ENCODE measurements around the gene EXOSC6.
"Not testable (repeated sequence)": the region's sequence is repeated elsewhere in the genome, so short reads cannot be mapped to it uniquely, and the experiment has no call there.

EXOSC6 gene

DNA sequence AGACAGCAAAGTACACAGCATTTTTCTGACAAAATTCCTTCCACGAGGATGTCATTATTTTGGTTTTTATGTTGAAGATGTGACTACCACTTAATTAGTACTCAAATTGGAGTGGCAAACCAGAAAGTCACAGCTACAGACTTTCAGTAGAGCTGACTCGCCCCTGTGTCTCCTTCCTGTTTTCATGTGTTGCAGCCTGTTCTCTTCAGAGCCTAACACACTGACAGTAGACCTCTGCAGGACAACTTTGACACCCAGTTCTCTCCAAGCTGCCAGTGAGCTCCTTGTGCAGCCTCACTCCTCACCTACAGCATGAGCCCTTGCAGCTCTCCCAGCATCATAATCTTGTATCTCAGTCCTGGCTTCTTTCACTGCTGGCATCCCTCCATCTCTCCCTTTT, 29.2 kb downstream of the EXOSC6 start:
- not testable (repeated sequence) for H3K4me3 ChIP-seq (ENCODE audit: control insufficient read depth, low read depth, low read length); DNase-seq (ENCODE audit: low read depth)

DNA sequence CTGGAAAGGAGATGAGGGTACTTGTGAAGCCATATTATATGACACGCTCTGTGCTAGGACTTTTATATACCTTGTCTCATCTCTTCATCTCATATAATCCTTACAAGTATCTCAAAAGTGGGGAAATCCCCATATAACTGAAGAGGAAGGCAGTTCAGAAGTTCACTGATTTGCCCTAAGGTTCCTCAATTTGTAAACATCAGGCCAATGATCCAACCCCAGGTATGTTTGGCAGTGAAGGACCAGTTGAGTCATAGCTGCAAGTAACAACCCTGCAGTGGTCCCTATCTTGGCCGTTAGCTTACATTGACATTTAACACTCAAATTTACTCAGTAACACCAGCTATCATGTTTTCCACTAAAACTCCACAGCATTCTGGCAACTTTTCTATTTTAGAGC, 33.2 kb downstream of the EXOSC6 start:
- H3K4me3 ChIP-seq (ENCODE audit: control insufficient read depth, low read depth, low read length); DNase-seq (ENCODE audit: low read depth): not testable (repeated sequence)

DNA sequence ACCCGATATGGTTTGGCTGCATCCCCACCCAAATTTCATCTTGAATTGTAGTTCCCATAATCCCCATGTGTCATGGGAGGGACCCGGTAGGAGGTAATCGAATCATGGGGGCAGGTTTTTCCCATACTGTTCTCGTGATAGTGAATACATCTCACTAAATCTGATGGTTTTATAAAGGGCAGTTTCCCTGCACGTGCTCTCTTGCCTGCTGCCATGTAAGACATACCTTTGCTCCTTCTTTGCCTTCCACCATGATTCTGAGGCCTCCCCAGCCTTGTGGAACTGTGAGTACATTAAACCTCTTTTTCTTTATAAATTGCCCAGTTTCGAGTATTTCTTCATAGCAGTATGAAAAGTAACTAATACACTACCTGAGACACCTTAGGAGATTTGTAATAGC, 45.4 kb downstream of the EXOSC6 start:
- not testable (repeated sequence) for H3K4me3 ChIP-seq (ENCODE audit: control insufficient read depth, low read depth, low read length); DNase-seq (ENCODE audit: low read depth)

DNA sequence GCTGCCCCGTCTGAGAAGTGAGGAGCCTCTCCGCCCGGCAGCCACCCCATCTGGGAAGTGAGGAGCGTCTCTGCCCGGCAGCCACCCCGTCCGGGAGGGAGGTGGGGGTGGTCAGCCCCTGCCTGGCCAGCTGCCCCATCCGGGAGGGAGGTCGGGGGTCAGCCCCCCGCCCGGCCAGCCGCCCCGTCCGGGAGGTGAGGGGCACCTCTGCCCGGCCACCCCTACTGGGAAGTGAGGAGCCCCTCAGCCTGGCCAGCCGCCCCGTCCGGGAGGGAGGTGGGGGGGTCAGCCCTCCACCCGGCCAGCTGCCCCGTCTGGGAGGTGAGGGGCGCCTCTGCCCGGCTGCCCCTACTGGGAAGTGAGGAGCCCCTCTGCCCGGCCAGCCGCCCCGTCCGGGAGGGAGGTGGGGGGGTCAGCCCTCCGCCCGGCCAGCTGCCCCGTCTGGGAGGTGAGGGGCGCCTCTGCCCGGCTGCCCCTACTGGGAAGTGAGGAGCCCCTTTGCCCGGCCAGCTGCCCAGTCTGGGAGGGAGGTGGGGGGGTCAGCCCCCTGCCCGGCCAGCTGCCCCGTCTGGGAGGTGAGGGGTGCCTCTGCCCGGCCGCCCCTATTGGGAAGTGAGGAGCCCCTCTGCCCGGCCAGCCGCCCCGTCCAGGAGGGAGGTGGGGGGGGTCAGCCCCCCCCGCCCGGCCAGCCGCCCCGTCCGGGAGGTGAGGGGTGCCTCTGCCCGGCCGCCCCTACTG, 46.9 kb downstream of the EXOSC6 start:
- H3K4me3 ChIP-seq (ENCODE audit: control insufficient read depth, low read depth, low read length); DNase-seq (ENCODE audit: low read depth): not testable (repeated sequence)

DNA sequence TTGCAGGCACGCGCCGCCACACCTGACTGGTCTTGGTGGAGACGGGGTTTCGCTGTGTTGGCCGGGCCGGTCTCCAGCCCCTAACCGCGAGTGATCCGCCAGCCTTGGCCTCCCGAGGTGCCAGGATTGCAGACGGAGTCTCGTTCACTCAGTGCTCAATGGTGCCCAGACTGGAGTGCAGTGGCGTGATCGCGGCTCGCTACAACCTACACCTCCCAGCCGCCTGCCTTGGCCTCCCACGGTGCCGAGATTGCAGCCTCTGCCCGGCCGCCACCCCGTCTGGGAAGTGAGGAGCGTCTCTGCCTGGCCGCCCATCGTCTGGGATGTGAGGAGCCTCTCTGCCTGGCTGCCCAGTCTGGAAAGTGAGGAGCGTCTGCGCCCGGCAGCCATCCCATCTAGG, 47.7 kb downstream of the EXOSC6 start:
- DNase-seq (ENCODE audit: low read depth); H3K4me3 ChIP-seq (ENCODE audit: control insufficient read depth, low read depth, low read length): not testable (repeated sequence)

DNA sequence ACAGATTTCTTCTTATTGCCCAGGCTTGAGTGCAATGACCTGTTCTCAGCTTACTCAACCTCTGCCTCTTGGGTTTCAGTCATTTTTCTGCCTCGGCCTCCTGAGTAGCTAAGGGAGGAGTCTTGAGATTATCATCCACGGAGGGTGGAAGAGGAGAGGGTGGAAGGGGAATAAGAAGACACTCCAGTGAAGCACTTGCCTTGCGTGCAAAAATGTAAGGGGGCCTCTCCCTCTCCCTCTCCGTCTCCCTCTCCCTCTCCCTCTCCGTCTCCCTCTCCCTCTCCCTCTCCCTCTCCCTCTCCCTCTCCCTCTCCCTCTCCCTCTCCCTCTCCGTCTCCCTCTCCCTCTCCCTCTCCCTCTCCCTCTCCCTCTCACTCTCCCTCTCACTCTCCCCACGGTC, 48.2 kb downstream of the EXOSC6 start:
- not testable (repeated sequence) for DNase-seq (ENCODE audit: low read depth)

DNA sequence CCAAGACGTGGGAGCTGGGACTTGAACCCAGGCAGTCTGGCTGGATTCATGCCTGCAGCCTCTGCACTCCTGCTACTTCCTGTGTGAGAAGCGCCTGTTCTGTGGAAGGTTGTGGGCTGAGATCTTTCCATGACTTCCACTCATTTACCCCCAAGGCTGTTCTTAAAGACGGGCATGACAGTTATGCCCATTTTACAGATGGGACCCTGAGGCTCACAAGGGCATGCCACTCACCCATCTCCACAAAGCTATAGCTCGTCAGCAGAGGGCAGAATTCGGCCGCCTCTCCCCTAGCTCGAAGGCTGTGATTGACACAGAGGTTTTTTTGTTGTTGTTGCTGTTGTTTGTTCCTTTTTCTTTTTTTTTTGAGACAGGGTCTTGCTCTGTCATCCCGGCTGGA, 51.7 kb downstream of the EXOSC6 start:
- H3K4me3 ChIP-seq (ENCODE audit: control insufficient read depth, low read depth, low read length); DNase-seq (ENCODE audit: low read depth): not testable (repeated sequence)

More for the DNA sequence above, 48.2 kb downstream of the EXOSC6 start:
- H3K4me3 ChIP-seq (ENCODE audit: control insufficient read depth, low read depth, low read length), result not testable (repeated sequence)

DNA sequence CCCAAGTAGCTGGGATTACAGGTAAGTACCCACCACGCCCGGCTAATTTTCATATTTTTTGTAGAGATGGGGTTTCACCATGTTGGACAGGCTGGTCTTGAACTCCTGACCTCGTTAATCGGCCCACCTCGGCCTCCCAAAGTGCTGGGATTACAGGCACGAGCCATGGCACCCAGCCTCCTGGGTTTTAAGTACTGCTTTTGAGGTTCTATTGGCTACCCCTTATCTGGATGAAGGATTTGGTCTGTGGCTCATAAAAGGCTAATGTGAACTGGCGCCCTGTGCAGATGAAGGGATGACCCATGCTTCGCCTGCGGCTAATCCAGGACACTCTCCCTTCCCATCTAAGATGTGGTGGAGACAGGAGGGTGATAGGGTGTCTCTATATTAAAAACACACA, 52.6 kb downstream of the EXOSC6 start:
- DNase-seq (ENCODE audit: low read depth); H3K4me3 ChIP-seq (ENCODE audit: control insufficient read depth, low read depth, low read length): not testable (repeated sequence)

DNA sequence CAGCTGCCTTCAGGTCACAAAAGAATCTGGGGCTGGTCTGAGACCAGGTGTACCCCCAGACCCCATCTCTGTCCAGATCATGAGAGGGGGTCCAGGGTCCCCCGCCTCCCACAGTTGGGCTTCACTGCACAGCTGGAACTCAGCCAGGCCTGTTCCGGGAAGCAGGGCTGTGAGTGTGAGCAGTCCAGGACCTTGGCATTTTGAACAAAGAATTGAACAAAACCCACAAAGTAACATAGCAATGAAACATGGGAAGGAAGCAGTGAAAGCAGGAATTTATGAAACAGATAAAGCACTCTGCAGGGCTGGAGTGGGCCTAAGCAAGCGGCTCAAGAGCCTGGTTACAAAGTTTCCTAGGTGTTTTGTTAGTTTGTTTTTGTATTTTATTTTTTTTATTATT, 53.1 kb downstream of the EXOSC6 start:
- not testable (repeated sequence) for DNase-seq (ENCODE audit: low read depth); H3K4me3 ChIP-seq (ENCODE audit: control insufficient read depth, low read depth, low read length)

DNA sequence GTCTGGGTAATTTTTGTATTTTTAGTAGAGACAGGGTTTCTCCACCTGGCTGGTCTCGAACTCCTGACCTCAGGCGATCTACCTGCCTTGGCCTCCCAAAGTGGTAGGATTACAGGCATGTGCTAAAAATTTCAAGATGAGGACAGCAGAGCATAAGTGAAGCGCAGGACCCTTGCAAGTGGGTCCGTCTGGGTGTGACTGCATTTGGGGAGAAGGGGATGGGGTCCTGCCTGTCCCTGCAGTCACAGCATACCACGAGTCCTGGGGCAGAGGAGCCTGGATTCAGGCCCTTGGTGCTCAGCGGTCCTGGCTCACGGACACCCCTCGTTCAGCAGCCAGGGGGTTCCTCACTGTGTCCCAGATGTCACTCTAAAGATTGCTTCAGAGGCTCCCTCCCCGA, 53.5 kb downstream of the EXOSC6 start:
- H3K4me3 ChIP-seq (ENCODE audit: control insufficient read depth, low read depth, low read length); DNase-seq (ENCODE audit: low read depth): not testable (repeated sequence)

DNA sequence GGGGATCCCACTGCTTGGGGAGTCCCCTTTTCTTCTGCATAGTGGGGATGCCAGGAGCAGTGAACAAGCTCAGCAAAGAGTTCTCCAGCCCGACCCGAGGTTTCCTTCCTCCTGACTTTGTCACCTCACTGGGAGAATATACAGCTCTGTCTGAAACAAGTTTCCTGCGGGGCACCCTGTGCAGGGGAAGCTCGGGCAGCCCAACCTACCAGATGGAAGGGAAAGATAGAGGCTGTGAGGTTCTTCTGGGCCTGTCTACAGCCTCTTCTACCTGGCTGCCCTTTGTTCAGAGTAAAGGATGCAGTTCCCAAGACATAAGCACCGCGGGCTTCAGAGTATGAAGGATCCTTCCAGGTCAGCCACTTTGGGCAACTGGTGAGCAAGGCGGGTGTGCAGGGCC, 54.1 kb downstream of the EXOSC6 start:
- not testable (repeated sequence) for H3K4me3 ChIP-seq (ENCODE audit: control insufficient read depth, low read depth, low read length); DNase-seq (ENCODE audit: low read depth)
